Measurements from ENCODE around the gene EPB41L3.
"Not testable (repeated sequence)": the region's sequence is repeated elsewhere in the genome, so short reads cannot be mapped to it uniquely, and the experiment has no call there.

The EPB41L3 gene

GRCh38 chr18:5582076-5582475, 38.3 kb upstream of the EPB41L3 start:
- no peaks in the 10 kb centered on the region for H3K4me1 ChIP-seq (ENCODE audit: control insufficient read depth in 1 of 2, insufficient read depth in 1 of 2, low read depth in 1 of 2, low read length in 1 of 2)
- no peaks in the 10 kb centered on the region for H3K9me3 ChIP-seq
- no peak overlapping the region for H3K27ac ChIP-seq
- H3K27me3 ChIP-seq, result peaks cover 25% of the 10 kb centered on the region
- H3K36me3 ChIP-seq, result no peaks in the 10 kb centered on the region
- TF ChIP-seq CTCF (IDR thresholded peaks at IDR 0.05), result no peak
- no peak overlapping the region for H3K4me3 ChIP-seq (ENCODE audit: low read depth in 1 of 2, low read length in 1 of 2)

DNA sequence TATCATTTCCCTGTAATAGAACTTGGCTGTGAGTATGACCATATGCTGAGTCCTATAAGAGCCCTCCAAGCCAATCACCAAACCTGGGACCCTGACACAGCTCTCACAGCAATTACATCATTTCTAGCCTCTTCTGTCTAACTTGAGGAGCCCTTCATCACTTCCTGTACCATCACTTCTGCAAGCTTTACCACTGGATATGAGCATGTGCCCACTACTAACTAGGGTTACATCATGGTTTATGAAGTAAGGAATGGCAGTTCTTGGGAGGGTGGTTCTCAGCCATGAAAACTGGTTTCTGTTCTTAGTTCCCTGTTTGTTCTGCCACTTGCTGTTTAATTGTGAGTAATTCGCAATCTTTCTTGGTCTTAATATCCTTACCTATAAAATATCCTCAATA, 31.0 kb upstream of the EPB41L3 start:
- no peaks in the 10 kb centered on the region for H3K36me3 ChIP-seq
- no peaks in the 10 kb centered on the region for H3K4me1 ChIP-seq (ENCODE audit: control insufficient read depth in 1 of 2, insufficient read depth in 1 of 2, low read depth in 1 of 2, low read length in 1 of 2)
- H3K9me3 ChIP-seq, result no peaks in the 10 kb centered on the region
- no peak for TF ChIP-seq CTCF (IDR thresholded peaks at IDR 0.05)
- peaks cover 29% of the 10 kb centered on the region for H3K27me3 ChIP-seq
- H3K4me3 ChIP-seq (ENCODE audit: low read depth in 1 of 2, low read length in 1 of 2), result no peak overlapping the region
- no peak overlapping the region for H3K27ac ChIP-seq

DNA sequence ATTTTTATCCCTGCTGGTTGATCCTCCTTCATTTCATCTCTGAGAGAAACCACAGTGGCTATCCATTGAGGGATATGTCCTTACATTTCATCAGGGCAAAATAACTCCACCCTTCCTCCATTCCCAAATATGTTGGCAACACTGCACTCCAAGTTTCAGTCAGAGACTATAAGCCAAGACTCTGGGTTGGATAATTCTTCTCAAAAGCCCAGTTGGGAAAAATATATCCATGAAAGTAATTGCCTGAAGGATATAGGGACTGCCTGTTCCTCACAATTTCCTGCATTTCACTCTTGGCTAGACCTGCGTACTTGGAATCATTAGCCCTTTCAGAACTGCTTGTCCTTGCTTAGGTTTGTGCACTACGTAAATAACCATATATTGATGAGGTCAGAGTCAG, 27.9 kb upstream of the EPB41L3 start:
- peaks cover 22% of the 10 kb centered on the region for H3K27me3 ChIP-seq
- no peak overlapping the region for H3K4me3 ChIP-seq (ENCODE audit: low read depth in 1 of 2, low read length in 1 of 2)
- no peak overlapping the region for H3K27ac ChIP-seq
- no peaks in the 10 kb centered on the region for H3K36me3 ChIP-seq
- no peaks in the 10 kb centered on the region for H3K4me1 ChIP-seq (ENCODE audit: control insufficient read depth in 1 of 2, insufficient read depth in 1 of 2, low read depth in 1 of 2, low read length in 1 of 2)
- TF ChIP-seq CTCF (IDR thresholded peaks at IDR 0.05), result no peak
- no peaks in the 10 kb centered on the region for H3K9me3 ChIP-seq

- not testable (repeated sequence) for H3K9me3 ChIP-seq; H3K27ac ChIP-seq; H3K4me1 ChIP-seq (ENCODE audit: control insufficient read depth in 1 of 2, insufficient read depth in 1 of 2, low read depth in 1 of 2, low read length in 1 of 2); H3K4me3 ChIP-seq (ENCODE audit: low read depth in 1 of 2, low read length in 1 of 2); H3K36me3 ChIP-seq
- peaks cover 11% of the 10 kb centered on the region for H3K27me3 ChIP-seq
Measured at GRCh38 chr18:5570613-5571012, 26.8 kb upstream of the EPB41L3 start.

- no peak overlapping the region for H3K27ac ChIP-seq
- H3K9me3 ChIP-seq, result no peaks in the 10 kb centered on the region
- TF ChIP-seq CTCF (IDR thresholded peaks at IDR 0.05), result no peak
- peaks cover 15% of the 10 kb centered on the region for H3K27me3 ChIP-seq
- no peak overlapping the region for H3K4me3 ChIP-seq (ENCODE audit: low read depth in 1 of 2, low read length in 1 of 2)
- no peaks in the 10 kb centered on the region for H3K4me1 ChIP-seq (ENCODE audit: control insufficient read depth in 1 of 2, insufficient read depth in 1 of 2, low read depth in 1 of 2, low read length in 1 of 2)
- no peaks in the 10 kb centered on the region for H3K36me3 ChIP-seq
Measured at GRCh38 chr18:5568416-5568815, 24.6 kb upstream of the EPB41L3 start.

DNA sequence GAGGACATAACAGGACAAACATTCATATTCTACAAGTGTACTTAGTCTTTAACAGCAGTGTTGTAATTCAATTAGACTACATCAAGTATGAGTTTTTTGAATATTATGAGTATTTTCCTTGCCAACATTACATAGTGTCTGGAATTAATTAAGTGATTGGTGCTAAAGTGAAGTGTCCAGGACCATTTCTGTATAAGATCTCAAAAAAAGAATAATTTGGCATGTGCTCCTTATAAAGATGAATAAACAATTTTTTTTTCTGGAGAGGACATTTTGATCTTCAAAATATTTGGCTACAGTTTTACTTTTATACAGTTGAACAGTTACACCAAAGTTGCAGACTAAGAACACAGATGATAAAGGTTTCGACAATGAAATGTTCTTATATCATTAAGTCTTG, 15.1 kb upstream of the EPB41L3 start:
- Histone ChIP-seq H3K9me3 (no peaks in the 10 kb centered on the region), H3K27ac (no peak overlapping the region), H3K36me3 (no peaks in the 10 kb centered on the region), H3K4me1 (ENCODE audit: control insufficient read depth in 1 of 2, insufficient read depth in 1 of 2, low read depth in 1 of 2, low read length in 1 of 2) (no peaks in the 10 kb centered on the region), H3K27me3 (peaks cover 8% of the 10 kb centered on the region), H3K4me3 (ENCODE audit: low read depth in 1 of 2, low read length in 1 of 2) (no peak overlapping the region)
- no peak for TF ChIP-seq CTCF (IDR thresholded peaks at IDR 0.05)

Data from neutrophil (primary cell).